Renal cortical epithelial cell (primary cell): ENCODE data around the gene ADAMTS19. TPM values are rescaled to one million over a fixed set of nuclear protein-coding genes. Genes with fewer than 3 reads are reported as not detected.
"Not testable (repeated sequence)": the region's sequence is repeated elsewhere in the genome, so short reads cannot be mapped to it uniquely, and the experiment has no call there.

Source experiments
- DNase-seq: peaks from one replicate; pipeline ENCODE4 v3.0.0-alpha.2; 2011; ENCODE audit warnings: low read depth
- total RNA-seq: library from RNA; depleted of rRNA; stranded (reverse); fragments of >200 nt; gene quantifications from 2 replicates; pipeline ENCODE4 v1.2.3, GENCODE V29; 2014

ADAMTS19 gene
- total RNA-seq, 1 donor from 2014 or later: 0.30 TPM

DNA sequence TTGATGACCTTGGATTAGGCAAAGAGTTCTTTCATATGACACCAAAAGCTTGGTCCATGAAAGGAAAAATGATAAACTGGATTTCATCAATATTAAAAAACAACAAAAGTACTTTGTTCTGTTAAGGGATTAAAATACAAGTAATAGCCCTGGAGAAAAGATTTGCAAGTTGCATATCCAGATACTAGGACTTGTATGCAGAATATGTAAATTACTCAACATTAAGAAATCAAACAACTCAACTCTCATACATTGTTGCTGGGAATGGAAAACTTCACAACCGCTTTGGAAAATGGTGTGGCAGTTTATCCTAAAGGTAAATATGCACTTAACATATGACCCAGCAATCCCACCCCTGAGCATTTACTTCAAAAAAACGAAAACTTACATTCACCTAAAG, 112.0 kb downstream of the ADAMTS19 start:
- DNase-seq: no peak

DNA sequence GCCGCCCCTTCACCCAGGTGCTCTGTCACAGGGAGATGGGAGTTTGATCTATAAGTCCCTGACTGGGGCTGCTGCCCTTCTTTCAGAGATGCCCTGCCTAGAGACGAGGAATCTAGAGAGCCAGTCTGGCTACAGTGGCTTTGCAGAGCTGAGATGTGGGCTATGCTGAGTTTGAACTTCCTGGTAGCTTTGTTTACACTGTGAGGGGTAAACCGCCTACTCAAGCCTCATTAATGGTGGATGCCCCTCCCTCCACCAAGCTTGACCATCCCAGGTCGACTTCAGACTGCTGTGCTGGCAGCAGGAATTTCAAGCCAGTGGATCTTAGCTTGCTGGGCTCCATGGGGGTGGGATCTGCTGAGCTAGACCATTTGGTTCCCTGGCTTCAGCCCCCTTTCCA, 124.4 kb downstream of the ADAMTS19 start:
- peak; percentile 6 for DNase-seq

DNA sequence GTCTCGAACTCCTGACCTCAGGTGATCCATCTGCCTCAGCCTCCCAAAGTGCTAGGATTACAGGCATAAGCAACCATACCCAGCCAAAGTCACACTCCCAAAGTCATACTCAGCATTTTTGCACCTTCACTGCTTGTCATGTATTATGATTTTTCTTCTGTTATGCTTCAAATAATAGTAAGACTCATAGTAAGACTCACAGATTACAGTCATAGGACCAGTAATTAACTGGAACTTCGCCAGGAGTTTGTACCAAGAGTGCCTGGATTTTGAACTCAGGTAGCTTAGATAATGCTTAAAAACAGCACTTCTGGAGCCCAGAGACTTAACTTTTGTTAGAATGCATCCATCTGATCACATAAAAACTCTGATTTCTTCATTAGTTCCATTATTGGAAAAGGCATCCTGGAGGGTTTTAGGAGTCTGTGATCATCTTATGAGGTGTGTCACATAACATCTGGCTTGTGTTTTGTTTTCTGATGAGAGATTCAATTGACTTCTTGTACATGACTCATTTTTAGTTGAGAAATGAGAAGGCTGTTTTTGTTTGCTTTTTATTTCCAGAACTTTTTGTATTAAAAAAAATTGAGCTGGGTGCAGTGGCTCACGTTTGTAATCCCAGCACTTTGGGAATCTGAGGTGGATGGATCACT, 131.5 kb downstream of the ADAMTS19 start:
- no peak for DNase-seq

DNA sequence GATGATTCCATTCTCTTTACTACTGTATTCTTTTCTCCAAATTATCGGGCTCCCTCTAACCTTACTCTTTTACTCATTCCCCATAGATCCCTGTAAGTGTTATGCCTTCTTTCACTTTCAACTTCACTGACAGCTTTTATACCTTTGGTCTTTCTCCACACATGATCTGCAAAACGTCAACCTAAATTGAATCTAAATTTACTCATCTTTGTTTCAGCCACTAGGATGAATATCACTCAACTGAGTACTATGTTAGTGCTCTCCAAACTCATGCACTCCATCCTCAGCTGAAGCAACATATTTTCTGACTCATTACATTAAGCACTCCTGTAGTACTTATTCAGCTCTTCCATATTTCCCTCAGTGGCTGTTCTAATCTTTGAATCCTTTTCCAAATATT, 133.4 kb downstream of the ADAMTS19 start:
- no peak for DNase-seq

DNA sequence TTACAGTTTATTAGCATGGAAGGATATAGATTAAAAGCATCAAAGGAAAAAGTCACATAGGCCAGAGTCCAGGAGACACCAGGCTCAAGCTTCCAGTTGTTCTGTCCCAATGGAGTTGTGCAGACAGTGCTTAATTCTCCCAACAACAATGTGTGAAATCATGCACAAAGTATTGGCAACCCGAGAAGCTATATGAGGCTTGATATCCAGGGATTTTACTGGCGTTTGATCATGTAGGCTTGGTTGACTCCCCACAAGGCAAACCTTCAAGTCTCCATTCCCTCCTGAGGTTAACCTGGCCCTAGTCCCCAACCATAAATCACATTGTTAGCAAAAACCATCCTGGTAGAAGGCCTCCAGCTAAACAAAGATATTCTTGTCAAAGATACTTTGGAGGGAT, 141.5 kb downstream of the ADAMTS19 start:
- no peak for DNase-seq

DNA sequence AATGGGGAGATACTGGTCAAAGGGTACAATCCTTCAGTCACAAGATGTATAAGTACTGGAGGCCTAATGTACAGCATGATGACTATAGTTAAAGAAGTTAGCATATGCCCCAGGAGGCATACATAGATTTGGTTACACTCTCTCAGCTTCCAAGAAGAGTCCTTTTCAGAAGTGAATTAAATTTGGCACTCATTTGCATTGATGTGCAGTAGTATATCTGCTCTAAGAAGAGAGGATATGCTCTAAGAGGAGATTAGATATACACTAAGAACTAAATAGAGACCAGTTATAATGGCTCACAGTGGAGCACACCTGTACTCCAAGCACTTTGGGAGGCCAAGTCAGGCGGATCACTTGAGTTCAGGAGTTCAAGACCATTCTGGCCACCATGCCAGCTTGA, 148.3 kb downstream of the ADAMTS19 start:
- DNase-seq: no peak

DNA sequence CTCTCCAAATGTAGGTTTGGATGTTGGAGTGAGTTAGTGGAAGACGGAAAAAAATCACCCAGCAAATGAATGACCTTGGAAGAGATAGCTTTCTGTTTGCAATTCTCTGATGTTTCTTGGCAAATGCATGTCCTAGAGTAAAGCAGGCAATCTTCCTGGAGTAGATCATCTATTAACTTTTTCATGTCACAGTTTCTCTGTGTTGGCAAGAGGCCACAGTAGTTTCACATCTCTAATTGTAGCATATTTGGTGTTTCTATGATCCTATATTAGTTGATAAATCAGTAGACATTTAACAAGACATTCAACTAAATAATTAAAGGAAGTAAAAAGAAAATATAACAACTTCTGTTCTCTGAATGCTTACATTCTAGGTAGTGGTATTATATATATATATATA, 149.6 kb downstream of the ADAMTS19 start:
- DNase-seq: no peak

DNA sequence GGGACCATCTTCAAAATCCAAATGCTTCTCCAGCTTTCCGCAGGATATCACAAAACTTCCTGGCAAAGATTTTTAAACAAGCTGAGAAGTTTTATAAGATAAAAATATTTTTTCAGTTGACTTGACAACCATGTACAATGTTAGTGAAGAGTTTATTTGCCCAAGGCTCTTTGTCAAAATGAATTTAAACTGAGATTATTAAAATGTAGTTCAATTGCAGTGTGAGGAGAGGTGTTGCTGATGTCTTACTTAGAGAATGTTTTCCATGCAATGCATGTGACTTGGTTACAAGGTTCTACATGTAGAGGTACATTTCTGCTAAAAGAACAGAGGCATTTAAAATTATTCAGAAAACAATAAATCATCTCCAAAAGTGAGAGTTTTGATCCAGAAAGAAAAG, 156.4 kb downstream of the ADAMTS19 start:
- DNase-seq: no peak

DNA sequence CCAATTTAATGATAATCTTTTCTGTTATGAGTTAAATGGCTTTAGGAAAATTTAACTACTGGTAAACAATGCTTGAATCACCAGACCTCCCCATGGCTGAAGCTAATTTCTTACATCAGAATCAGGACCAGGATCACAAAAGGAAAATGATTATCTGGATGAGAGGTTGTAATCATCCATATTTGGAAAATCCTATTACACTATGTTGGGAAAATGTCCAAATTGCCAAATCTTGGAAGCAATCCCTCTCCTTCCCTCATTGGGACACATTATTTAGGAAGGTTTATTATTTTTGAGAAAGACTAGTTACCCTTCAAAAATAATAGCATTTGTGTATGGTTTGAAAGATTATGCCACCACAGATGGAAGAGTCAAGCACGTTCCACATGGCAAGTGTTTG, 157.1 kb downstream of the ADAMTS19 start:
- DNase-seq: no peak

DNA sequence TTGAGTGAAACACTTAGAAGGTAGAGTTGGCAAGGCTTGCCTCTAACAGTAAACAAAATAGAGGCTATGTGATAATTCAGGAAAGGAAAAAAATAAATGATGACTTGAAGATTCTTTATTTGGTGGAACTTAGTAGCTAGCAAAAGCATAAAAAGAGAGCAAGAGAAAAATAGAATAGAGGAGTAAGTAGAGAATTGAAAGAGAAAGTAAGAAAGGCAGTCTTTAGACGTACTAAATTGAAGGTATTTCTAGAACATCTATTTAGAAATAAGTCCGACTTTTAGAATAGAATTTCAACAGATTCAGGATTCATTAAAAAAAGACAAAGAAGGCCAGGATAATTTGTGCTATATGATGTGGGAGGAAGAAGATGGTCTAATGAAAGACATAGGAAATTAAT, 159.7 kb downstream of the ADAMTS19 start:
- DNase-seq: no peak

DNA sequence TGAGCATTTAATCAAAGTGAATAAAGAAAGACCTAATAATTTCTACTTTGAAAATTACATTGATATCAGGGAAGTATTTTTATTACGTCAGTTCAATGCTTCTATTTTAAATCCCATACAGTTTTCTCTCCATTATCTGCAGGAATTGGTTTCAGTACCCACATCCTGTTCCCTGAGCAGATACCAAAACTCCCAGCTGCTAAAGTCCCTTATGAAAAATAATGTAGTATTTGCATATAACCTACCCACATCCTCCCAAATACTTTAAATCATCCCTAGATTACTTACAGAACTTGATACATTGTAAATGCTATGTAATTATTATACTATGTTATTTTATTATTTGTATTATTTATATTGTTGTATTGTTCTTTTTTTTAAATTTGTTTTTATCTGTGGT, 162.4 kb downstream of the ADAMTS19 start:
- no peak for DNase-seq

DNA sequence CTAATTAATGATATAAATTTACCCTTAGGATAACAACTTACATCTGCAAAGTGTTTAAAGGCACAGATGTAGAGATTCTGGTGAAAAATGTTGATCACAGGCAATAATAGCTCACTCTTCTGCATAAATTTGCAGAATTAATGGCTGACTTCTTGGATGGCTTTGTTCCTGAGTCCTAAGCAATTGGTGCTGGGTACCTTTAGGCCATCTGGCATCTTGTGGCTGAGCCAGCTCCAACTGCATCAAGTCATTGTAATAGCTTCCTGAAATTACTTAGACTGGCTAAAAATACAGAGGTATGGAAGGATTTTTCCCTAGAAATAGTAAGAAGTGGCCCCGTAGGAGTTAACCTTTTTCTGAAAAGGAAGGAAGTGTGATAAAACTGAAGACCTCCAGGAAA, 169.5 kb downstream of the ADAMTS19 start:
- no peak for DNase-seq

DNA sequence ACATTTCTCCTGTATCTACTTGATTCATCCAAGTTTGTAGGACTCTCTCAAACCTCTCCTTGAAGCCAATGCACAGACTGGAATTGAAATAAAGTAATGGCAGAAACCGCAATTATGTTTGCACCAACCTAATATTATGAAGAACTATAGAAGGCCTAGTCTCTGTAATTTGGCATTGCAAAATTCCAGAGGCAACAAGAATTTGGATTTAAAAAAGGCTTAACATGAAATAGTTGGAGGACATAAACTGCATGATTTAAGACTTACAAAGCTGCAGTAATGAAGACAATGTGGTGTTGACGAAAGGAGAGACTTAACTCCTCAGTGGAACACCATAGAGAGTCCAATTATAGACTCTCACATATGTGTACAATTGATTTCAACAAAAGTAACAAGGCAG, 170.0 kb downstream of the ADAMTS19 start:
- DNase-seq: no peak

DNA sequence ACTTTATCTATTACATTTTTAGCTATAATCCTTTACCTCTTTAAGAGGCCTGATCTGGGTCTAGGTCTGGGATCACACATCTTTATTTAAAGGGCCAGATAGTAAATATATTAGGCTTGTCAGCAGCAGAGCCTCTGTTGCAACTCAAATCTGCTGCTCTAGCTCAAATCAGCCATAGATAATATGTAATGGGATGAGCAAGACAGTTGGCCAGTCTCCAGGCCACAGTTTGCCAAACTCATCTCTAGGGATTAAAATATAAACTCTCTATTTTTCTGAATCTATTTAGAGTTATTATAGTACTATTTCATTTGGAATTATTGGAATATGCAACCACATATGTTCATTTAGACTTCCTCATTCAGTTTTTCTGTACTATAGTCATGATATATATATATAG, 171.9 kb downstream of the ADAMTS19 start:
- peak; percentile 7 for DNase-seq

DNA sequence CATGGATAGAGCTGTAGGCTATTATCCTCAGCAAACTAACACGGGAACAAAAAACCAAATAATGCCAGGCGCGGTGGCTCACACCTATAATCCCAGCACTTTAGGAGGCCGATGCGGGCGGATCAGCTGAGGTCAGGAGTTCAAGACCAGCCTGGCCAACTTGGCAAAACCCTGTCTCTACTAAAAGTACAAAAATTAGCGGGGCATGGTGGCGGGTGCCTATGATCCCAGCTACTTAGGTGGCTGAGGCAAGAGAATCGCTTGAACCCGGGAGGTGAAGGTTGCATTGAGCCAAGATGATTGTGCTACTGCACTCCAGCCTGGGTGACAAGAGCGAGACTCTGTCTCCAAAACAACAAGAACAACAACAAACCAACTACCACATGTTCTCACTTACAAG, 177.4 kb downstream of the ADAMTS19 start:
- not testable (repeated sequence) for DNase-seq

DNA sequence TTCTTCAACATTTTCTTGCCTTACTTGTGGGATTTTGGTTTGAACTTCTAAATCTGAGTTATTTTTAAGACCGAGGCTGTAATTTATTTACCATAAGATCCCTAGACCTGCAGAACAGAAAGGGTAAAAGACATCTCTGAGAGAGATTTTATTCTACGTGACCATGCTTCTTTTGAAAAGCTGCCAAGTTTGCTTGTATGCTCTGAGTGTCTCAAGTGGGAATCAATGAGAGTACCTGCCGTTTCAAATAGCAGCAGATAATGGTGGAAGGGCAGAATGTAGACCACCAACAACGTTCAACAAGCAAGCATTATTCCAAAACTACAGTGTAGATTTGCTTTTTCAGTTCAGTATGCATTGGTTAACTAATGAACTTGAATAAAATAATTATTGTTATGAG, 179.2 kb downstream of the ADAMTS19 start:
- DNase-seq: no peak

DNA sequence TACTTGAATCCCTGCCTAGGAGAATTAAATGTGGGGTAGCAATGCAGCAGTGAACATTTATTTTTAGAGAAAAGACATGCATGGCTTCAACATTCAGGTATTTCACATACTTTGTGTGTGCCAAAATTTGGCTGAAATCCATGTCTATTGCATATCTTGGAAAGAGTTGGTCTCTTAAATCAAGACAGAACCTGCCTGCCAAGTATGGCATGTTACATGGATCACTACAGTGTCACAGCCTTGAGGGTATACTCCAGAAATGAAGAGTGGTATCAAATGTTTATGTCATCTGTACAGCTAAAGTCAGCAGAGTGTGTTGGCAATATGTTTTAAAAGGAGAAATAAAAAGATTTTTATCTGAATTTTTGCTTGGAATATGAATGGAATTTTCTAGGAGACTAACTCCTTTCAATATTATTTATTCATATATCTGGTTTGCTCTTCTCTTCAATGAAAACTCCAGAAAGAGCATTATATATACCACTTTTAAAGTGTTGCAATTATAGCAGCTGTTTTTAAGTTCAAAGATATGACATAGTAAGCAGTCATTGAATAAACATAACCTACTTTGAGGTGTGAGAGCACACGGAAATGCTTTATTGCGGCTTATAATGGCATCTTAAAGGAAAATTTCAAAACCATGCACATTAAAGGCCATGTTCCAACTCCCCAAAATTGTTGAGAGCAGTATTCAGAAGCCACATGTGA, 192.4 kb downstream of the ADAMTS19 start:
- peak; percentile 7 for DNase-seq

DNA sequence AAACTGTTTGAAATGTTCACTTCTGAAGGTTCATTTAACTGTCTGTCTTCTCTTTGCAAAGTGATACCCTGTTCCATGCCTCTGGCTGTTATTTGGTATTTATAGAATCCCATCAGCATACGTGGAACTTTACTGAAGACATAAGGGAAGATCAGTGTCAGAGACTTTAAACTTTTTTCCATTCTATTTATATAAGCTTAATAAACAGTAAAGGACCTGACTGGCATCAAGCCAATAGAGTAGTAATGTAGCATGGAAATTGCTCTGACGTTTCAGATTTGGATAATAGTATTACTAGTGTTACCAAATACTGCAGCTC, 192.9 kb downstream of the ADAMTS19 start:
- no peak for DNase-seq

DNA sequence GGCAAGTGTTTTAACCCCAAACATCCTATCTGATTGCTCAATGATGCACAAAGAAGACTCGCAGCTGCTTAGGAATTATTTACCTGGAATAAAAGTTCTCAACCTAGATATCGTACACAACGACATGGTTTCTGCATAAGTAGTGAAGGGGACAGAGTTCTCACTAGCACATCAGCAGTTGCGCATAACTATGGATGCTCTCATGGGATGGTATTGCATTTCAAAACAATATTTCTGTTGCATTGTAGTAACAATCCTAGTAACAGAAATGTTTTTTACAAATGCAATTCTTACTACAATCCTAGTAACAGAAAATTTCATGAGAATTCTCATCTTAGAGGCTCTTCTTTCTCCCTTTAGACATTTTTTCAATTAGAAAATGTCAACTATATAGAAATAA, 193.3 kb downstream of the ADAMTS19 start:
- no peak for DNase-seq

DNA sequence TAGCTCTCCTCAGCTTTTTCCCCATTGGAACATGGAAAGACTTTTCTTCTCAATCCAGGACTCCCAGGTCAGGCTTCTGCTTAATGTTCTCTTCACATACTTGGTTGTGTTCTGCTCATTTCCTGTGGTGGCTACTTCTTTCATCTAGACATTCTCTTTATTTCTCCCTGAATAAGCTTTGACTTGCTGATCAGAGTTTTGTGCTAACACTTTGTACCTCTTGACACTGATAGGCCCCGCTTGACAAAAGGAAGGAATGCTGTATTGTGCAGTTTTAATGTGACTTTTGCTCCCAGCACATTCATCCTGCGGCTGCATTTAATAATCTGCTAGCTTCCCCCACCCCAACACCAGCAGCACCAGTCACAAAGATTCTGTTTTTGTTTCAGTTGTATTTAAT, 196.9 kb downstream of the ADAMTS19 start:
- DNase-seq: no peak

DNA sequence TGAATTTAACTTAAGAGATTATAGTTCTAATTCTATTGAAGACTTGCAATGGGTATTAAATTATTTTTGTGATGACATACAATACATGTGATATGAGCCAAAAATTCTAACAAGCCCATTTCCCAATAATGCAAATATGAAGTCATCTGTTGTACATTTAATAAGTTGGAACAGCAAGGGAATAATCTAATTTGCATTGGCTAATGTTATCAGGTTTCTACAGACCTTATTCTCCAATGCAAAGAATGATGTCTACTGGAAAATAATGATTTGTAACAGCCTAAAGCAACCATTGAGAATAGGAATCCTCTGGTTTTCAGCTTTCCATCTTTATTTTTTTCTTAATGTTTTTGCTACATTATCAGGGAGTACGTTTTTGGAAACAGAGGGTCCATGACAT, 198.7 kb downstream of the ADAMTS19 start:
- no peak for DNase-seq

DNA sequence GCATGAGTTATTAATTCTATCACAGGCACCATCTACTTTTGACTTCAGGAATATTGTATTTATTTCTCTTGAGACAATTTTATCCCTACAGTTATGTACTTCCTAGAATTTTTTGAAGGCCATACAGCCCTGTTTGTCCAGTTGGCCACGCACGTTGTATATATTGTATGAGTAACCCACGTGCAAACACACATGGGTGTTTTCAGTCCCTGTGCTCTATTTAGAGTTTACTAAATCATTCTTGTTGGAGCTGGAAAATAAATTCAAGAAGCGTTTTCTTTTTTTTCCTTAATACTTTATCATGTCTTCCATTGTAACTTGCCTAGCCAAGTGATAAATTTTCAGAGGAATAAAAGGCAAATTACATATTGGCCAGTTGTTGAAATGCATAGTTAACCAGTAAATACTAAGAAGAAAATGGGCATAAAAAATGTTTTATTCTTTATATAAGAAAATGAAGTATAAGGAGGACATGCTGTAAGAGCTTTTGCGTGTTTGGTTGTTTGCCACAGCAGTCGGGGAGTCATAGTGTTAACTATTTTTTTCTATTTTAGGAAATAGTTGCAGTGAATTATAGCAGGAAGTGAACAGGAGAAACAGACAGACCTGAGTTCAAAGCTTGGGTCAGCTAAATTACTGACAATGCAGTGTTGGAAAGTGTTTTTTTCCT, 201.4 kb downstream of the ADAMTS19 start:
- no peak for DNase-seq

DNA sequence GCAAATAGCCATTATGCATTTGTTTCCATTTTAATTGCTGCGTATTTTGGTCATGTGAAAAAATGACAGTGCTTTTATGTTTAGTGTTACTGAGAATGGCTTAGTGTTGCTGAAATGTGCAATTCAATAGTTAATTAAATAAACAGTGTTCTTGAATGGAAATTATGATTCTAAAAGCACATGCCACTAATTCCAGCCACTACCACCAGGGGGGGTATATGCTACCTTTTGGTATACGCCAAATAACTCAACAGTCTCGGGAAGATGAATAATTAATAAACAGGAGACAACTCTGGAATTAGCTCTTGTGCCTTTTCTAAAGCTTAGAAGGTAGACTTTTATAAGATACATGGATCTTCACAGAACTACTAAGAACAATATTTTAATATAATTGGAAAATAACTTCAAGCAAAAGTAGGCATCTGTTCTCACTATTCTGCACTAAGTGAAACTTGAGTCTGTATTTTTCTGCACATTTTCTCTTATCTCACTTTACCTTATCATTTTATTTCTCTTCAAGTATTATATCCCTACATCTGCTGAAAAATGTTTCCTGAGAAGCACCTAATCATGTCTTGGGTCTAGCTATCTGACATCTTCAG, 204.3 kb downstream of the ADAMTS19 start:
- DNase-seq: peak; percentile 59
